GM23338 (cell line): ENCODE data around the gene NF1. TPM values are rescaled to one million over a fixed set of nuclear protein-coding genes. Genes with fewer than 3 reads are reported as not detected.

Experiments used
- ATAC-seq: fragments of 200-7000 bp; cut with Tn5 transposase; 3 replicates; pipeline ENCODE4 v1.9.1; 2020
- DNase-seq: peaks from one replicate; pipeline ENCODE4 v3.0.0-alpha.2; 2015; ENCODE audit warnings: low spot score
- H2AFZ ChIP-seq: fragments of 200-600 bp; sonication (generic); 2 replicates; pipeline ENCODE4 v1.8.0; 2016; ENCODE audit warnings: antibody characterized with exemption, mild to moderate bottlenecking, moderate library complexity
- H3F3A ChIP-seq: fragments of 200-600 bp; sonication (generic); replicated peaks from 2 replicates; pipeline ENCODE4 v1.8.0; 2017; ENCODE audit warnings: antibody characterized with exemption, mixed run types, low read depth
- H3K27ac ChIP-seq: fragments of 200-600 bp; sonication (generic); 2 replicates; pipeline ENCODE4 v1.6.1; 2016; ENCODE audit warnings: low read depth
- H3K27me3 ChIP-seq: fragments of 200-600 bp; sonication (generic); 2 replicates; pipeline ENCODE4 v1.8.0; 2016; ENCODE audit warnings: mild to moderate bottlenecking, mixed run types, moderate library complexity; ENCODE audit not compliant: insufficient read depth
- H3K36me3 ChIP-seq: fragments of 200-600 bp; sonication (generic); 2 replicates; pipeline ENCODE4 v1.8.0; 2016; ENCODE audit warnings: mild to moderate bottlenecking; ENCODE audit not compliant: insufficient read depth
- H3K4me1 ChIP-seq: fragments of 200-600 bp; sonication (generic); 2 replicates; pipeline ENCODE4 v1.8.0; 2016; ENCODE audit warnings: mild to moderate bottlenecking, moderate library complexity; ENCODE audit not compliant: insufficient read depth
- H3K4me2 ChIP-seq: fragments of 200-600 bp; sonication (generic); 2 replicates; pipeline ENCODE4 v1.7.1; 2017; ENCODE audit warnings: mixed run types
- H3K4me3 ChIP-seq: fragments of 200-600 bp; sonication (generic); 2 replicates; pipeline ENCODE4 v1.6.1; 2016; ENCODE audit warnings: mixed run types
- H3K79me2 ChIP-seq: fragments of 200-600 bp; sonication (generic); replicated peaks from 2 replicates; pipeline ENCODE4 v1.8.0; 2017; ENCODE audit warnings: mild to moderate bottlenecking; ENCODE audit not compliant: insufficient read depth
- H3K9me2 ChIP-seq: fragments of 200-600 bp; sonication (generic); 2 replicates; pipeline ENCODE4 v1.8.0; 2017; ENCODE audit not compliant: insufficient read depth
- H4K20me1 ChIP-seq: fragments of 200-600 bp; sonication (generic); replicated peaks from 2 replicates; pipeline ENCODE4 v1.8.0; 2017; ENCODE audit warnings: mild to moderate bottlenecking; ENCODE audit not compliant: insufficient read depth
- H3K27ac Mint-ChIP-seq: 2 replicates; pipeline ENCODE4 v1.8.0; 2020; ENCODE audit warnings: inconsistent platforms, mild to moderate bottlenecking, moderate library complexity, mixed read lengths
- H3K27me3 Mint-ChIP-seq: 3 replicates; pipeline ENCODE4 v1.8.0; 2022; ENCODE audit warnings: low read depth, mild to moderate bottlenecking, moderate library complexity, mixed read lengths, inconsistent platforms; ENCODE audit not compliant: insufficient read depth, poor library complexity
- H3K36me3 Mint-ChIP-seq: 3 replicates; pipeline ENCODE4 v1.8.0; 2021; ENCODE audit warnings: low read depth, mild to moderate bottlenecking, inconsistent platforms, moderate library complexity, mixed read lengths
- H3K4me1 Mint-ChIP-seq: 3 replicates; pipeline ENCODE4 v1.8.0; 2020; ENCODE audit warnings: mild to moderate bottlenecking, inconsistent platforms, mixed read lengths
- H3K4me3 Mint-ChIP-seq: 3 replicates; pipeline ENCODE4 v1.8.0; 2021; ENCODE audit warnings: moderate library complexity, mild to moderate bottlenecking, inconsistent platforms, mixed read lengths
- H3K9me3 Mint-ChIP-seq: 3 replicates; pipeline ENCODE4 v1.8.0; 2020; ENCODE audit warnings: moderate library complexity, mild to moderate bottlenecking, inconsistent platforms, mixed read lengths
- EZH2 ChIP-seq: fragments of 200-600 bp; sonication (generic); IDR thresholded peaks from one replicate; pipeline ENCODE4 v1.8.0; 2017; ENCODE audit warnings: antibody characterized with exemption, mild to moderate bottlenecking, low read depth; ENCODE audit not compliant: unreplicated experiment
- JUNB ChIP-seq: IDR thresholded peaks from one replicate; pipeline ENCODE4 v1.6.1; 2016; ENCODE audit warnings: antibody characterized with exemption; ENCODE audit not compliant: unreplicated experiment
- NANOG ChIP-seq: IDR thresholded peaks from 2 replicates; pipeline ENCODE4 v1.6.1; 2016; ENCODE audit warnings: antibody characterized with exemption, borderline replicate concordance
- POLR2AphosphoS5 ChIP-seq: IDR thresholded peaks from 2 replicates; pipeline ENCODE4 v1.6.1; 2016; ENCODE audit warnings: antibody characterized with exemption, low read depth
- STAT1 ChIP-seq: IDR thresholded peaks from one replicate; pipeline ENCODE4 v1.6.1; 2016; ENCODE audit warnings: antibody characterized with exemption; ENCODE audit not compliant: unreplicated experiment
- ZNF114 ChIP-seq: fragments of 250-450 bp; sonication (Bioruptor Pico); IDR thresholded peaks from 2 replicates; pipeline ENCODE4 v1.5.0; 2020; ENCODE audit warnings: mild to moderate bottlenecking, moderate library complexity
- ZNF331 ChIP-seq: fragments of 250-450 bp; sonication (Bioruptor Pico); IDR thresholded peaks from 2 replicates; pipeline ENCODE4 v1.5.0; 2020; ENCODE audit warnings: low read depth, mild to moderate bottlenecking, moderate library complexity
- polyA plus RNA-seq: library from polyadenylated mRNA; unstranded; fragments of >200 nt; fragmentation: Nextera tagmentation; extraction: Ambion mirVana; gene quantifications from 2 replicates; pipeline ENCODE4 v1.2.1, GENCODE V29; 2016
- total RNA-seq: library from RNA; depleted of rRNA; stranded (reverse); fragments of >200 nt; shearing (Covaris generic); gene quantifications from 2 replicates; pipeline ENCODE4 v1.2.3, GENCODE V29; 2014
- TF ChIP-seq, protein P1 (sequence below): fragments of 250-450 bp; sonication (Bioruptor Pico); IDR thresholded peaks from 2 replicates; pipeline ENCODE4 v1.5.0; 2020; ENCODE audit warnings: mild to moderate bottlenecking, moderate library complexity
- TF ChIP-seq, protein P2 (sequence below): IDR thresholded peaks from one replicate; pipeline ENCODE4 v1.6.1; 2018; ENCODE audit warnings: antibody characterized with exemption; ENCODE audit not compliant: unreplicated experiment
- TF ChIP-seq, protein P3 (sequence below): IDR thresholded peaks from 2 replicates; pipeline ENCODE4 v1.6.1; 2016; ENCODE audit warnings: antibody characterized with exemption

Gene NF1
- total and polyA plus RNA-seq, 2 experiments from 2014 or later = 16.3 to 49.7 TPM

DNA sequence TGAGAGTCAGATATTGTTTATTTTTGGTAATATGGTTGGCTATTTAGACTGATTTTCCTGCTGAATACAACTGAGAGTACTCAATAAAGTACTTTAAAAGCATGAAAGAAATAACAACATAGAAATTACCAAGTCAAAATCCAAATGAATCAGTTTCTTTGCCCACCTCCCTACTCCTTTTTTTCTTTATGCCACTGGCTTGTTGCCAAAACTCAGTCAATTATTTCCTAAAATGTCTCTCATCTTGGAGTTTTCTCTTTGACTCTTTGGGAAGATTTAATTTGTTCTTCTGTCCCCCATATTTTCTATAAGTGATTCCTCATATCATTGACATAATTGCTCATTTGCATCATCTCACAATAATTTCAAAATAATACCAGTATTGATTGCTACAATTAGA is 204.8 kb downstream of the NF1 start:
- H3K4me3 ChIP-seq = no peak overlapping the region
- H3K4me1 ChIP-seq = peaks cover 10% of the 10 kb centered on the region; the same call in 1 of the 2 replicates
- no peak overlapping the region for H2AFZ ChIP-seq
- no peak for DNase-seq
- H3K27me3 ChIP-seq = no peaks in the 10 kb centered on the region
- H3K36me3 ChIP-seq = no peaks in the 10 kb centered on the region
- no peaks in the 10 kb centered on the region for H3K9me3 Mint-ChIP-seq
- H3K4me3 Mint-ChIP-seq = no peak overlapping the region
- H3K79me2 ChIP-seq = no peaks in the 10 kb centered on the region
- peaks cover 12% of the 10 kb centered on the region for H3K4me1 Mint-ChIP-seq
- peaks cover 3% of the 10 kb centered on the region; the same call in 1 of the 2 replicates for H3K9me2 ChIP-seq
- H3K27ac ChIP-seq = no peak overlapping the region
- no peak for ATAC-seq
- H3F3A ChIP-seq = no peaks in the 10 kb centered on the region
- H3K36me3 Mint-ChIP-seq = no peaks in the 10 kb centered on the region
- no peaks in the 10 kb centered on the region for H4K20me1 ChIP-seq
- H3K4me2 ChIP-seq = no peak overlapping the region
- H3K27ac Mint-ChIP-seq = no peak overlapping the region
- peaks cover 2% of the 10 kb centered on the region for H3K27me3 Mint-ChIP-seq
- TF ChIP-seq POLR2AphosphoS5 (no peak), STAT1 (no peak), ZNF114 (CRISPR knock-in tag) (no peak), NANOG (no peak), JUNB (no peak), EZH2 (no peak), ZNF331 (no peak)
- TF ChIP-seq, protein P1, sequence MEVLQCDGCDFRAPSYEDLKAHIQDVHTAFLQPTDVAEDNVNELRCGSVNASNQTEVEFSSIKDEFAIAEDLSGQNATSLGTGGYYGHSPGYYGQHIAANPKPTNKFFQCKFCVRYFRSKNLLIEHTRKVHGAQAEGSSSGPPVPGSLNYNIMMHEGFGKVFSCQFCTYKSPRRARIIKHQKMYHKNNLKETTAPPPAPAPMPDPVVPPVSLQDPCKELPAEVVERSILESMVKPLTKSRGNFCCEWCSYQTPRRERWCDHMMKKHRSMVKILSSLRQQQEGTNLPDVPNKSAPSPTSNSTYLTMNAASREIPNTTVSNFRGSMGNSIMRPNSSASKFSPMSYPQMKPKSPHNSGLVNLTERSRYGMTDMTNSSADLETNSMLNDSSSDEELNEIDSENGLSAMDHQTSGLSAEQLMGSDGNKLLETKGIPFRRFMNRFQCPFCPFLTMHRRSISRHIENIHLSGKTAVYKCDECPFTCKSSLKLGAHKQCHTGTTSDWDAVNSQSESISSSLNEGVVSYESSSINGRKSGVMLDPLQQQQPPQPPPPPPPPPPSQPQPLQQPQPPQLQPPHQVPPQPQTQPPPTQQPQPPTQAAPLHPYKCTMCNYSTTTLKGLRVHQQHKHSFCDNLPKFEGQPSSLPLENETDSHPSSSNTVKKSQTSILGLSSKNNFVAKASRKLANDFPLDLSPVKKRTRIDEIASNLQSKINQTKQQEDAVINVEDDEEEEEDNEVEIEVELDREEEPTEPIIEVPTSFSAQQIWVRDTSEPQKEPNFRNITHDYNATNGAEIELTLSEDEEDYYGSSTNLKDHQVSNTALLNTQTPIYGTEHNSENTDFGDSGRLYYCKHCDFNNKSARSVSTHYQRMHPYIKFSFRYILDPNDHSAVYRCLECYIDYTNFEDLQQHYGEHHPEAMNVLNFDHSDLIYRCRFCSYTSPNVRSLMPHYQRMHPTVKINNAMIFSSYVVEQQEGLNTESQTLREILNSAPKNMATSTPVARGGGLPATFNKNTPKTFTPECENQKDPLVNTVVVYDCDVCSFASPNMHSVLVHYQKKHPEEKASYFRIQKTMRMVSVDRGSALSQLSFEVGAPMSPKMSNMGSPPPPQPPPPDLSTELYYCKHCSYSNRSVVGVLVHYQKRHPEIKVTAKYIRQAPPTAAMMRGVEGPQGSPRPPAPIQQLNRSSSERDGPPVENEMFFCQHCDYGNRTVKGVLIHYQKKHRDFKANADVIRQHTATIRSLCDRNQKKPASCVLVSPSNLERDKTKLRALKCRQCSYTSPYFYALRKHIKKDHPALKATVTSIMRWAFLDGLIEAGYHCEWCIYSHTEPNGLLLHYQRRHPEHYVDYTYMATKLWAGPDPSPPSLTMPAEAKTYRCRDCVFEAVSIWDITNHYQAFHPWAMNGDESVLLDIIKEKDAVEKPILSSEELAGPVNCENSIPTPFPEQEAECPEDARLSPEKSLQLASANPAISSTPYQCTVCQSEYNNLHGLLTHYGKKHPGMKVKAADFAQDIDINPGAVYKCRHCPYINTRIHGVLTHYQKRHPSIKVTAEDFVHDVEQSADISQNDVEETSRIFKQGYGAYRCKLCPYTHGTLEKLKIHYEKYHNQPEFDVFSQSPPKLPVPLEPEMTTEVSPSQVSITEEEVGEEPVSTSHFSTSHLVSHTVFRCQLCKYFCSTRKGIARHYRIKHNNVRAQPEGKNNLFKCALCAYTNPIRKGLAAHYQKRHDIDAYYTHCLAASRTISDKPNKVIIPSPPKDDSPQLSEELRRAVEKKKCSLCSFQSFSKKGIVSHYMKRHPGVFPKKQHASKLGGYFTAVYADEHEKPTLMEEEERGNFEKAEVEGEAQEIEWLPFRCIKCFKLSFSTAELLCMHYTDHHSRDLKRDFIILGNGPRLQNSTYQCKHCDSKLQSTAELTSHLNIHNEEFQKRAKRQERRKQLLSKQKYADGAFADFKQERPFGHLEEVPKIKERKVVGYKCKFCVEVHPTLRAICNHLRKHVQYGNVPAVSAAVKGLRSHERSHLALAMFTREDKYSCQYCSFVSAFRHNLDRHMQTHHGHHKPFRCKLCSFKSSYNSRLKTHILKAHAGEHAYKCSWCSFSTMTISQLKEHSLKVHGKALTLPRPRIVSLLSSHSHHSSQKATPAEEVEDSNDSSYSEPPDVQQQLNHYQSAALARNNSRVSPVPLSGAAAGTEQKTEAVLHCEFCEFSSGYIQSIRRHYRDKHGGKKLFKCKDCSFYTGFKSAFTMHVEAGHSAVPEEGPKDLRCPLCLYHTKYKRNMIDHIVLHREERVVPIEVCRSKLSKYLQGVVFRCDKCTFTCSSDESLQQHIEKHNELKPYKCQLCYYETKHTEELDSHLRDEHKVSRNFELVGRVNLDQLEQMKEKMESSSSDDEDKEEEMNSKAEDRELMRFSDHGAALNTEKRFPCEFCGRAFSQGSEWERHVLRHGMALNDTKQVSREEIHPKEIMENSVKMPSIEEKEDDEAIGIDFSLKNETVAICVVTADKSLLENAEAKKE (CRISPR knock-in tag) = no peak
- TF ChIP-seq, protein P2, sequence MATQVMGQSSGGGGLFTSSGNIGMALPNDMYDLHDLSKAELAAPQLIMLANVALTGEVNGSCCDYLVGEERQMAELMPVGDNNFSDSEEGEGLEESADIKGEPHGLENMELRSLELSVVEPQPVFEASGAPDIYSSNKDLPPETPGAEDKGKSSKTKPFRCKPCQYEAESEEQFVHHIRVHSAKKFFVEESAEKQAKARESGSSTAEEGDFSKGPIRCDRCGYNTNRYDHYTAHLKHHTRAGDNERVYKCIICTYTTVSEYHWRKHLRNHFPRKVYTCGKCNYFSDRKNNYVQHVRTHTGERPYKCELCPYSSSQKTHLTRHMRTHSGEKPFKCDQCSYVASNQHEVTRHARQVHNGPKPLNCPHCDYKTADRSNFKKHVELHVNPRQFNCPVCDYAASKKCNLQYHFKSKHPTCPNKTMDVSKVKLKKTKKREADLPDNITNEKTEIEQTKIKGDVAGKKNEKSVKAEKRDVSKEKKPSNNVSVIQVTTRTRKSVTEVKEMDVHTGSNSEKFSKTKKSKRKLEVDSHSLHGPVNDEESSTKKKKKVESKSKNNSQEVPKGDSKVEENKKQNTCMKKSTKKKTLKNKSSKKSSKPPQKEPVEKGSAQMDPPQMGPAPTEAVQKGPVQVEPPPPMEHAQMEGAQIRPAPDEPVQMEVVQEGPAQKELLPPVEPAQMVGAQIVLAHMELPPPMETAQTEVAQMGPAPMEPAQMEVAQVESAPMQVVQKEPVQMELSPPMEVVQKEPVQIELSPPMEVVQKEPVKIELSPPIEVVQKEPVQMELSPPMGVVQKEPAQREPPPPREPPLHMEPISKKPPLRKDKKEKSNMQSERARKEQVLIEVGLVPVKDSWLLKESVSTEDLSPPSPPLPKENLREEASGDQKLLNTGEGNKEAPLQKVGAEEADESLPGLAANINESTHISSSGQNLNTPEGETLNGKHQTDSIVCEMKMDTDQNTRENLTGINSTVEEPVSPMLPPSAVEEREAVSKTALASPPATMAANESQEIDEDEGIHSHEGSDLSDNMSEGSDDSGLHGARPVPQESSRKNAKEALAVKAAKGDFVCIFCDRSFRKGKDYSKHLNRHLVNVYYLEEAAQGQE = no peak
- TF ChIP-seq, protein P3, sequence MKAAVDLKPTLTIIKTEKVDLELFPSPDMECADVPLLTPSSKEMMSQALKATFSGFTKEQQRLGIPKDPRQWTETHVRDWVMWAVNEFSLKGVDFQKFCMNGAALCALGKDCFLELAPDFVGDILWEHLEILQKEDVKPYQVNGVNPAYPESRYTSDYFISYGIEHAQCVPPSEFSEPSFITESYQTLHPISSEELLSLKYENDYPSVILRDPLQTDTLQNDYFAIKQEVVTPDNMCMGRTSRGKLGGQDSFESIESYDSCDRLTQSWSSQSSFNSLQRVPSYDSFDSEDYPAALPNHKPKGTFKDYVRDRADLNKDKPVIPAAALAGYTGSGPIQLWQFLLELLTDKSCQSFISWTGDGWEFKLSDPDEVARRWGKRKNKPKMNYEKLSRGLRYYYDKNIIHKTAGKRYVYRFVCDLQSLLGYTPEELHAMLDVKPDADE = no peak
